ENCODE results near the gene LDLRAD1. TPM values are rescaled to one million over a fixed set of nuclear protein-coding genes. Genes with fewer than 3 reads are reported as not detected.

LDLRAD1 gene
- total and polyA plus RNA-seq, 10 of the 15 experiments (the other 5 are each of a cell fraction or from before 2014, with no cell fraction given), result not detected

GRCh38 chr1:53962395-53962794 is 55.6 kb downstream of the LDLRAD1 start:
- Histone ChIP-seq H3K4me3 (no peak overlapping the region), H3K27ac (ENCODE audit: control insufficient read depth, insufficient read depth) (no peak overlapping the region), H4K20me1 (ENCODE audit: control insufficient read depth, insufficient read depth) (no peaks in the 10 kb centered on the region), H3K9ac (ENCODE audit: control insufficient read depth, insufficient read depth, low read length) (no peak overlapping the region), H3K36me3 (ENCODE audit: control insufficient read depth in 2 of 2, insufficient read depth in 2 of 2, low read length in 1 of 2) (peaks cover 1 to 16% of the 10 kb centered on the region in 2 experiments), H3K4me2 (ENCODE audit: control insufficient read depth, insufficient read depth) (no peak overlapping the region), H3K79me2 (ENCODE audit: control insufficient read depth, insufficient read depth, low read length) (no peaks in the 10 kb centered on the region), H3K9me3 (replicated peaks; ENCODE audit: control insufficient read depth, insufficient read depth, low read length) (no peaks in the 10 kb centered on the region), H3K27me3 (replicated peaks in 1 of 2; ENCODE audit: control insufficient read depth in 2 of 2, insufficient read depth in 2 of 2, low read length in 1 of 2) (no peaks in the 10 kb centered on the region), H2AFZ (ENCODE audit: control insufficient read depth, low read depth, low read length) (no peak overlapping the region), H3K4me1 (ENCODE audit: control insufficient read depth, insufficient read depth, low read length) (no peaks in the 10 kb centered on the region)
- ATAC-seq (no peak), FAIRE-seq (no peak), DNase-seq (ENCODE audit: low read depth, low spot score) (no peak)
- BruUV-seq (replicated peaks), result no TSS peak
- POLR2A ChIA-PET, result no interaction called here
- in situ Hi-C loops (cut with MboI), result loop anchor here (5.0 to 25.0 kb wide), 3 partner anchors 50 to 475 kb away; no protein-coding TSS in a partner anchor
- RAD21 ChIA-PET (ENCODE audit: unreplicated experiment), result no interaction called here
- TF ChIP-seq BCL3 (IDR thresholded peaks at IDR 0.05; ENCODE audit: borderline replicate concordance, insufficient read depth, low read depth, low read length, poor library complexity, severe bottlenecking) (no peak), JUND (IDR thresholded peaks at IDR 0.05; ENCODE audit: low read depth, low read length) (no peak), NFIC (IDR thresholded peaks at IDR 0.05; ENCODE audit: low read depth, low read length) (no peak)
- CTCF ChIA-PET, result interaction anchor here (0.6 to 7.4 kb wide), 4 partner anchors 13 to 97 kb away, joined by 3 to 232 read pairs (median 80); no protein-coding TSS in a partner anchor
- intact Hi-C loops (cut with micrococcal nuclease; ENCODE audit: unreplicated experiment), result no loop called here
- WGBS (ENCODE audit: insufficient coverage, insufficient replicate concordance, low lambda C conversion rate, missing lambda C conversion rate), result 95% methylated on average over 4 of the region's 4 CpGs
- SMC1A ChIA-PET (ENCODE audit: uncharacterized antibody, unreplicated experiment), result interaction anchor here (0.6 kb wide), 1 partner anchor 126 kb away, joined by 4 read pairs; no protein-coding TSS in a partner anchor

GRCh38 chr1:53959664-53960250 is 58.2 kb downstream of the LDLRAD1 start:
- Histone ChIP-seq H3K9me3 (replicated peaks; ENCODE audit: control insufficient read depth, insufficient read depth, low read length) (no peaks in the 10 kb centered on the region), H2AFZ (ENCODE audit: control insufficient read depth, low read depth, low read length) (no peak overlapping the region), H3K9ac (ENCODE audit: control insufficient read depth, insufficient read depth, low read length) (no peak overlapping the region), H3K36me3 (ENCODE audit: control insufficient read depth in 2 of 2, insufficient read depth in 2 of 2, low read length in 1 of 2) (peaks cover 0 to 21% of the 10 kb centered on the region in 2 experiments), H3K4me1 (ENCODE audit: control insufficient read depth, insufficient read depth, low read length) (peaks cover 11% of the 10 kb centered on the region; the same call in 1 of the 2 replicates), H3K4me3 (no peak overlapping the region), H3K79me2 (ENCODE audit: control insufficient read depth, insufficient read depth, low read length) (peaks cover 2% of the 10 kb centered on the region), H4K20me1 (ENCODE audit: control insufficient read depth, insufficient read depth) (no peaks in the 10 kb centered on the region), H3K27ac (ENCODE audit: control insufficient read depth, insufficient read depth) (no peak overlapping the region), H3K4me2 (ENCODE audit: control insufficient read depth, insufficient read depth) (no peak overlapping the region), H3K27me3 (replicated peaks in 1 of 2; ENCODE audit: control insufficient read depth in 2 of 2, insufficient read depth in 2 of 2, low read length in 1 of 2) (no peaks in the 10 kb centered on the region)
- ChIA-PET SMC1A (ENCODE audit: uncharacterized antibody, unreplicated experiment) (interaction anchor here (0.6 to 3.7 kb wide), 22 partner anchors 11 to 746 kb away, joined by 3 to 62 read pairs (median 4); partner anchors contain the start of gene IFT25), CTCF (interaction anchor here (0.6 to 7.4 kb wide), 39 partner anchors 11 to 1991 kb away, joined by 3 to 232 read pairs (median 4); partner anchors contain the start of genes IFT25, LRRC42, NDC1 and YIPF1), RAD21 (ENCODE audit: unreplicated experiment) (interaction anchor here (0.6 to 3.2 kb wide), 18 partner anchors 9 to 530 kb away, joined by 3 to 72 read pairs (median 4); partner anchors contain the start of genes IFT25, LRRC42, NDC1 and TMEM59), POLR2A (interaction anchor here (0.6 to 2.5 kb wide), 6 partner anchors 9 to 99 kb away, joined by 3 to 10 read pairs (median 4); no protein-coding TSS in a partner anchor)
- in situ Hi-C loops (cut with MboI), result loop anchor here (5.0 to 25.0 kb wide), 3 partner anchors 53 to 472 kb away; no protein-coding TSS in a partner anchor
- FAIRE-seq (peak; percentile 7), DNase-seq (ENCODE audit: low read depth, low spot score) (no peak), ATAC-seq (peak; percentile 81)
- TF ChIP-seq CTCF (IDR thresholded peaks at IDR 0.05 in 2 of 3, conservative IDR thresholded peaks at IDR 0.05 in 1 of 3; ENCODE audit: control insufficient read depth in 2 of 3, extremely low read depth in 1 of 3, insufficient read depth in 1 of 3, low read depth in 3 of 3, low read length in 3 of 3), result peak; percentile 42 to 67 (median 57); a peak in 5 of 6 replicates
- TF ChIP-seq ZNF384 (IDR thresholded peaks at IDR 0.05; ENCODE audit: borderline replicate concordance, low read depth, low read length), result 0 out of 2 replicates have a peak, but pooled peaks have one; percentile 36
- TF ChIP-seq SMC3 (IDR thresholded peaks at IDR 0.05; ENCODE audit: borderline replicate concordance, low read length), result peak; percentile 64
- no peak for TF ChIP-seq CBX5 (IDR thresholded peaks at IDR 0.05; ENCODE audit: low read depth)
- peak; percentile 74 for TF ChIP-seq RAD21 (IDR thresholded peaks at IDR 0.05; ENCODE audit: insufficient read depth, low read depth, low read length)
- no peak for TF ChIP-seq ZNF24 (IDR thresholded peaks at IDR 0.05)
- intact Hi-C loops (cut with micrococcal nuclease; ENCODE audit: unreplicated experiment), result loop anchor here (1.0 to 10.0 kb wide), 2 partner anchors 98 to 475 kb away; no protein-coding TSS in a partner anchor
- BruUV-seq (replicated peaks), result no TSS peak
